Vagina (tissue), 2 donors: Measurements from ENCODE around the gene MYO18A.

Experiments
- POLR2A ChIP-seq, 2 donors: fragments of 450-650 bp; IDR thresholded peaks; one replicate each; pipeline ENCODE4 v1.6.1; 2017; ENCODE audit warnings: antibody characterized with exemption in 2 of 2, mild to moderate bottlenecking in 2 of 2, moderate library complexity in 2 of 2
- POLR2AphosphoS5 ChIP-seq, 2 donors: sonication (generic); formaldehyde crosslinking; IDR thresholded peaks; one replicate each; pipeline ENCODE4 v1.9.0; 2017; ENCODE audit warnings: antibody characterized with exemption in 2 of 2, mild to moderate bottlenecking in 2 of 2, low read depth in 1 of 2; ENCODE audit not compliant: insufficient read depth in 1 of 2
- TF ChIP-seq, protein P1 (sequence below), 3 experiments: fragments of 450-650 bp in 2 of 3; fragments of 200-600 bp in 1 of 3; sonication (generic) in 1 of 3; IDR thresholded peaks; one replicate each; pipeline ENCODE4 v1.5.1; 2017 to 2019; ENCODE audit warnings: antibody characterized with exemption in 3 of 3, mild to moderate bottlenecking in 2 of 3, moderate library complexity in 2 of 3

DNA sequence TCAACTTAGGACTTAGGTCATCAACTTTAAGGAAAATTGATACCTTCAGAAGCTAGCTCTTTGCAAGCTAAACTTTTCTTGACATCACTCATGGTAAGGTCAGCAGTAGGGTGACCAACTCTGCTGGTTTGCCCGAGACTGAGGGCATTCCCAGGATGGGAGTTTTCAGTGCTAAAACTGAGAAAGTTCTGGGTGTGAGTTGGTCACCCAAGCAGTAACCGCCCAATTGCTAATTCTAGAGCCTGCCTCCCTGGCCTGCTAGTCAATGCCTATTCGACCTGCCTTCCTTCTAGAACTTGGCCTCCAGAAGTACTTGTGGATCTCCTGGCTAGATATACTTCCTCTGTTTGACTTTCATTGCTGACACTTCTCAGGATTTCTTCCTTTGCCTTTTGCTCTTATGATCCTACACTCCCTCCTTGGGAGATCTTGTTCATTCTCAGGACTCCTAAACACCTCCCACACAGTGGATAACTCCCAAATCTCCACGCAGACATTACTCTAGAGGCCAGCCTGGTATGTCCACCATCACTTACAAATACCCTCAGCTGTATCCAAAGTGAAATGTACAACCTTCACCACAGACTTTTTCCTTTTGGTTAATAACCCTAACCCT, 10.5 kb upstream of the MYO18A start:
- TF ChIP-seq, protein P1, sequence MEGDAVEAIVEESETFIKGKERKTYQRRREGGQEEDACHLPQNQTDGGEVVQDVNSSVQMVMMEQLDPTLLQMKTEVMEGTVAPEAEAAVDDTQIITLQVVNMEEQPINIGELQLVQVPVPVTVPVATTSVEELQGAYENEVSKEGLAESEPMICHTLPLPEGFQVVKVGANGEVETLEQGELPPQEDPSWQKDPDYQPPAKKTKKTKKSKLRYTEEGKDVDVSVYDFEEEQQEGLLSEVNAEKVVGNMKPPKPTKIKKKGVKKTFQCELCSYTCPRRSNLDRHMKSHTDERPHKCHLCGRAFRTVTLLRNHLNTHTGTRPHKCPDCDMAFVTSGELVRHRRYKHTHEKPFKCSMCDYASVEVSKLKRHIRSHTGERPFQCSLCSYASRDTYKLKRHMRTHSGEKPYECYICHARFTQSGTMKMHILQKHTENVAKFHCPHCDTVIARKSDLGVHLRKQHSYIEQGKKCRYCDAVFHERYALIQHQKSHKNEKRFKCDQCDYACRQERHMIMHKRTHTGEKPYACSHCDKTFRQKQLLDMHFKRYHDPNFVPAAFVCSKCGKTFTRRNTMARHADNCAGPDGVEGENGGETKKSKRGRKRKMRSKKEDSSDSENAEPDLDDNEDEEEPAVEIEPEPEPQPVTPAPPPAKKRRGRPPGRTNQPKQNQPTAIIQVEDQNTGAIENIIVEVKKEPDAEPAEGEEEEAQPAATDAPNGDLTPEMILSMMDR (IDR thresholded peaks at IDR 0.05), result no peak
- no peak for TF ChIP-seq POLR2A (IDR thresholded peaks at IDR 0.05)
- no peak for TF ChIP-seq POLR2AphosphoS5 (IDR thresholded peaks at IDR 0.05; ENCODE audit: insufficient read depth in 1 of 2, low read depth in 1 of 2)
